ENCODE results near the gene FAM241B.
A peak's percentile ranks its signal among the peaks of the same experiment; 100 is the strongest.

FAM241B gene

GRCh38 chr10:69629897-69630650, at the start of gene FAM241B:
TSS of gene FAM241B (plus strand) at chr10:69630247. CDS start at chr10:69631744, 1,497 bp downstream.
- peak; percentile 7 for DNase-seq (ENCODE audit: low spot score)

DNA sequence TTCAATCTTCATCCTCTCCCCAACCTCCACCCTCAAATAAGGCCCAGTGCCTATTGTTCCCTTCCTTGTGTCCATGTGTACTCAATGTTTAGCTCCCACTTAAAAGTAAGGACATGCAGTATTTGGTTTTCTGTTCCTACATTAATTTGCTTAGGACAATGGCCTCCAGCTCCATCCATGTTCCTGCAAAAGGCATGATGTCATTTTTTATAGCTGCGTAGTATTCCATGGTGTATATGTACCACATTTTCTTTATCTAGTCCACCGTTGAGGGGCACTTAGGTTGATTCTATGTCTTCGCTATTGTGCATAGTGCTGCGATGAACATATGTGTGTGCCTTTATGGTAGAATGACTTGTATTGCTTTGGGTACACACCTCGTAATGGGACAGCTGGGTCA, 49.6 kb upstream of the FAM241B start:
- DNase-seq (ENCODE audit: low spot score) = no peak

- no peak for DNase-seq (ENCODE audit: low spot score)
Measured at GRCh38 chr10:69583106-69583505, 46.9 kb upstream of the FAM241B start.

GRCh38 chr10:69584624-69585023, 45.4 kb upstream of the FAM241B start:
- DNase-seq (ENCODE audit: low spot score) = no peak

GRCh38 chr10:69588358-69588757, 41.7 kb upstream of the FAM241B start:
- no peak for DNase-seq (ENCODE audit: low spot score)

DNA sequence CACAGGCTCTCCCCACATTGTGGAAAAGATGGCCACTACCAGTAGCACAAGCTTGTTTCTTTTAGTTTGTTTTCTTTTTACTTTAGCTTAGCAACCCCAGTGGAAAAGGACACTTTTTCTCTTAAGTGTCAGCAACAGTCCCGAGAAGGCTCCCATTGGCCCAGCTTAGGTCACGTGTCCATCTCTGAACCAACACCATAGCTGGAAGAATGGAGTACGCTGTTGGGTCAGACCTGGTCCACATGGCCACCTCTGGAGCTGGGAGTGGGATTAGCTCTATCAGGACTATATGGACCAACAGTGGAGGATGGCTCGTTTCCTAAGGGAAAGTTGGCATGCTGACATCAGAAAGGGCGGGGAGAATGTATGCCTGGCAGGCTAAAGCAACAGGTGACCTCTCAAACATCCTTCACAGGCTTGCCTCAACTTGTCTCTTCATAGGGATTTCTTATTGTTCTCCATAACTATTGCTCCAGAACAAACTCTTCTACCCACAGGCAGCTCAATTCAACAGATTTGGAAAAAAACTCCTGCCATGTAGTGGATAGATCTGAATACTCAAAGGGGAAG, 29.2 kb upstream of the FAM241B start:
- DNase-seq (ENCODE audit: low spot score) = no peak

GRCh38 chr10:69609077-69609476, 21.0 kb upstream of the FAM241B start:
- DNase-seq (ENCODE audit: low spot score) = no peak

GRCh38 chr10:69612760-69613159, 17.3 kb upstream of the FAM241B start:
- DNase-seq (ENCODE audit: low spot score) = peak; percentile 3

DNA sequence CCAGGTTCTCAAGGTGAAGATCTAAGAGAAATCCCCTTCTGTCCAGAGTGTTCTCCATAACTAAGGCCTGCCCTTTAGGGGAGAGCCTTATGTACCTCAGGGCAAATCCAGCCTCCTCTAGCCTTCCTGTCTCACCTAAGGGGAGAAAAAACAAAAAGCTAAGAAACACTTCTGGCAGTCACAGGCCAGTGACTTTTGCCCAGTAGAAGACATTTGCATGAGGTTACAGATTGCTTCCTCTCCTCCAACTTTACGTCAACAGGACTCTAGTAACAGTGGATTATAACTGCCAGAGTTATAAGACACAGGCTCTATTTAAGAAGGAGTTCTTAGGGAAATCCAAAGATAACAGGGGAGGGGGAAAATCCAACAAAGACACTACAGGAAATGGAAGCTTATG, 15.9 kb upstream of the FAM241B start:
- no peak for DNase-seq (ENCODE audit: low spot score)

- DNase-seq (ENCODE audit: low spot score) = no peak
Measured at GRCh38 chr10:69616358-69616757, 13.7 kb upstream of the FAM241B start.

GRCh38 chr10:69618746-69619145, 11.3 kb upstream of the FAM241B start:
- no peak for DNase-seq (ENCODE audit: low spot score)

DNA sequence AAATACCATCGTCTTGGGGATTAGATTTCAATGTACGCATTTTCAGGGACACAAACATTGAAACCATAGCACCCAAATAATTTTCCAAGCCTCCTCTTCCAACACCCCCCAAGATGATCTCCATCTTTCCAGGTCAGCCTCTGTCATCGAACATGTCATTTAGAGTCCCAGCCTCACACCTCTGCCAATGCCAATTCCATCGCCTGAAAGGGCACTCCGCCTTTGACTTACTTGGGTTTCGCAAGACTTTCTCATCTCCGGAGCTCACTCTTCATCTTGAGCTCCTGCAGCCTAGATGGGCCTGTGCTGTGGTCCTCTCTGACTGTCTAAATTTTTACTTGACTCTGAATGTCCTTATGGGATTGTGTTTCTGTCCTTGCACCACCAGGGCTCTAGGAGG, 10.4 kb upstream of the FAM241B start:
- no peak for DNase-seq (ENCODE audit: low spot score)

- no peak for DNase-seq (ENCODE audit: low spot score)
Measured at GRCh38 chr10:69620625-69621024, 9.4 kb upstream of the FAM241B start.

DNA sequence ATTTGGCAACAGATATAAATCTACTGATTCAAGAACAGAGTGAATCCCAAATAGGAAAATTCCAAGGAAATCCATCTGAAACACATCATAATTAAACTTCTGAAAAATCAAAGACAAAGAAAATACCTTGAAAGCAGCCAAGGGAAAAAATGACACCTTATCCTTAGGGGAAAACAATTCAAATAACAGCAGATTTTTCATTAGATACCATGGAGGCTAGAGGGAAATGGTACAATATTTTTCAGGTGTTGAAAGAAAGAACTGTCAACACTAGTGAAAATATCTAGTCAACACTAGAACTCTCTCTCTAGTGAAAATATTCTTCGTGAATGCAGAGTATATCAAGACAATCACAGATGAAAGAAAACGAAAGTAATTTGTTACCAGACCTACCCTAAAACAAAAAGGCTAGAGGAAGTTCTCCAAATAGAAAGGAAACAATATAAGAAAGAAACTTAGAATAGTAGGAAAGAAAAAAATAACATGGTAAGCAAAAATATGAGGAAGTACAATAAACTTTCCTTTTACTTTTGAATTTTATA, 5.7 kb upstream of the FAM241B start:
- DNase-seq (ENCODE audit: low spot score) = no peak

GRCh38 chr10:69626826-69627225, 3.2 kb upstream of the FAM241B start:
- no peak for DNase-seq (ENCODE audit: low spot score)

DNA sequence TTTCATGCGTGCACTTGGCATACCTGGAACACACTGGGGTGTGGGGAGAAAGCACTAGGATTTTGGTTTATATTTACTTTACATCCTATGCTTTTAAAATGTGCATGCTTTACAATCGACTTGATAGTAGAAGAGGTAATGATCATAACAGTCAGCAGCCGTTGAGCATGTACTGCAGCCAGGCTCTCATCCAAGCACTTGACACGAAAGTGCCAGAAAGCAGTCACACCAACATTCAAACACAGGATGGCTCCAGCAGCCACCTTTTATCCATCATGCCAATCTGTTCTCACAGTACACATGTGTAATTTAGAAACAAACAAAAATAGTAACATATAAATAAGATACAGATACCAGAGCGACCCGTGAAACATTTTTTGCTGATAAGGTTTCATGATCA, 1.2 kb upstream of the FAM241B start:
- no peak for DNase-seq (ENCODE audit: low spot score)

GRCh38 chr10:69629519-69629896, 539 bp upstream of the FAM241B start:
- no peak for DNase-seq (ENCODE audit: low spot score)

- no peak for DNase-seq (ENCODE audit: low spot score)
Measured at GRCh38 chr10:69630651-69631400, 779 bp downstream of the FAM241B start.

GRCh38 chr10:69631566-69631965, 1.5 kb downstream of the FAM241B start:
- no peak for DNase-seq (ENCODE audit: low spot score)

DNA sequence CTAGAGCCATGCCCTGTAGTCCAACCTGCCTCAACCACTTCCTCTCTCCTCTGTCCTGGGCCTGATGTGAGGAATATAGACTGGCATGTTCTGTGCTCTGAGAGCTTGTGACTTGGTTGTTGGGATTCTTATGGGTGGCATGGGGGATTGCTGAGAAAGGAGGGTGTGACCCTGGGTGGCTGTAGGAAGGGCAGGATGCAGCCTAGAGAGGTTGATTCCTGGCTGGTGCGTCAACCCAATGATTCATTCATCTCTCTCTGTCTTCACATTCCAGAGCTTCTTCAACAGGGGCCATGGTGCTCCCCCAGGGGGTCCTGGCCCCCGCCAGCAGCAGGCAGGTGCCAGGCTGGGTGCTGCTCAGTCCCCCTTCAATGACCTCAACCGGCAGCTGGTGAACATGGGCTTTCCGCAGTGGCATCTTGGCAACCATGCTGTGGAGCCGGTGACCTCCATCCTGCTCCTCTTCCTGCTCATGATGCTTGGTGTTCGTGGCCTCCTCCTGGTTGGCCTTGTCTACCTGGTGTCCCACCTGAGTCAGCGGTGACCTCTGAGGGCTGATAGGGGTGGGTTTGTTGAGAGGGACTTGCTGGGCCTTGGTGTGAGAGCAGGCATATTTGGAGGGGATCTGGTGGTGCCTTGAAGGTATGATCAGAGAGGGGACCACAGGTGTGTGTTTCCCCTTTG, 2.6 kb downstream of the FAM241B start:
- no peak for DNase-seq (ENCODE audit: low spot score)

DNA sequence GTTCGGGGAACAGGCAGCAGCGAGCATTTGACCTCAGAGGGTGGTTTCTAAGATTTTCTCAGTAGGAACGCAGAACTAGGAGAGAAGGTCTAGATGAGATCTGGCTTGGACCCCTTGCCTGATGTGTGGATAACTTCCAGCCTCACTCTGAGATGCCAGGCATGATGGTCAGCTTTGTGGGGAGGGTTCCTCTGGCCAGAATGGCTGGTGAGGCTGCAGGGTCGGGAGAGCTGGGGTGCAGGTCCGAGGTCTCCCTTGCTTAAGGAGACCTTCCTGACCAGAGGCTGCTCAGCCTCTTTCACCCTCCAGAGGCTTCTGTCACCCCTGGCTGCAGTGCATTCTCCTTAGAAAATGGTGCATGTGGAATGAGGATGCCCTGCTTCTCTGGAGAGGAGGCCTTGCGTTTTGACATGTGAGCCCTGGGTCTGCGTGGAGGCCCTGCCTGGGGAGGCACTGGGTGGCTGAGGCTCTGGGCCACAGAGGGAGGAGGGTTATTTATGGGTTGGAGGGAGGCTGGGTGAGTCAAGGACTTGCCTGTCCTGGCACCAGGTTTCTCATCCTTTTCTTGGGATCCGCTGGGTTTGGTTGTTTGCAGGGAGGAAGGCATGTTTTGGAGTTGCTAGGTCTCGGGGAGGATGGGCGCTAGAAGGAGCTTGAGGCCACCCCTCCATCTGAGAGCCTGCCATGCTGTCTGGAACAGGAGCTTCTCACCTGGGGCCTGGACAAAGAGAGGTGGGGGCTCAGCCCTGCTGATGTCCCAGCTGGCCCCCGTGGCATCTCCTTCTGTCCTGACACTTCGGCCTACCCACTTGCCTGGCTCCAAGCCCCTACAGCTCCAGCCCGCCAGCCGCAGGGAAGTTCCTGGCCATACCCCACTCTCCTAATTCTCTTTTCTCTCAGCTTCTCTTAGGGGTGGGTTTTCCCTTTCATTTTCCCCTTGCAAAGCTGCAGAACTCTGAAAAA, 3.9 kb downstream of the FAM241B start:
- no peak for DNase-seq (ENCODE audit: low spot score)

Measured in globus pallidus (tissue), 1 donor.